Suprapubic skin (tissue), 4 donors: ENCODE data around the gene BMPER.

Source experiments
- EP300 ChIP-seq: sonication (generic); formaldehyde crosslinking; IDR thresholded peaks from one replicate; pipeline ENCODE4 v1.6.1; 2017; ENCODE audit warnings: antibody characterized with exemption
- POLR2A ChIP-seq, 2 donors: fragments of 450-650 bp; IDR thresholded peaks; one replicate each; pipeline ENCODE4 v1.6.1; 2017; ENCODE audit warnings: antibody characterized with exemption in 2 of 2, mild to moderate bottlenecking in 2 of 2, moderate library complexity in 2 of 2
- POLR2AphosphoS5 ChIP-seq, 3 donors: sonication (generic); formaldehyde crosslinking; IDR thresholded peaks; one replicate each; pipeline ENCODE4 v1.6.1; 2017; ENCODE audit warnings: antibody characterized with exemption in 3 of 3
- TF ChIP-seq, protein P1 (sequence below), 2 donors: fragments of 200-600 bp in 1 of 2; fragments of 450-650 bp in 1 of 2; sonication (generic) in 1 of 2; IDR thresholded peaks; one replicate each; pipeline ENCODE4 v1.5.1; 2016 to 2019; ENCODE audit warnings: antibody characterized with exemption in 2 of 2, mild to moderate bottlenecking in 1 of 2, moderate library complexity in 1 of 2

GRCh38 chr7:34086064-34086463, 180.7 kb downstream of the BMPER start:
- TF ChIP-seq, protein P1, sequence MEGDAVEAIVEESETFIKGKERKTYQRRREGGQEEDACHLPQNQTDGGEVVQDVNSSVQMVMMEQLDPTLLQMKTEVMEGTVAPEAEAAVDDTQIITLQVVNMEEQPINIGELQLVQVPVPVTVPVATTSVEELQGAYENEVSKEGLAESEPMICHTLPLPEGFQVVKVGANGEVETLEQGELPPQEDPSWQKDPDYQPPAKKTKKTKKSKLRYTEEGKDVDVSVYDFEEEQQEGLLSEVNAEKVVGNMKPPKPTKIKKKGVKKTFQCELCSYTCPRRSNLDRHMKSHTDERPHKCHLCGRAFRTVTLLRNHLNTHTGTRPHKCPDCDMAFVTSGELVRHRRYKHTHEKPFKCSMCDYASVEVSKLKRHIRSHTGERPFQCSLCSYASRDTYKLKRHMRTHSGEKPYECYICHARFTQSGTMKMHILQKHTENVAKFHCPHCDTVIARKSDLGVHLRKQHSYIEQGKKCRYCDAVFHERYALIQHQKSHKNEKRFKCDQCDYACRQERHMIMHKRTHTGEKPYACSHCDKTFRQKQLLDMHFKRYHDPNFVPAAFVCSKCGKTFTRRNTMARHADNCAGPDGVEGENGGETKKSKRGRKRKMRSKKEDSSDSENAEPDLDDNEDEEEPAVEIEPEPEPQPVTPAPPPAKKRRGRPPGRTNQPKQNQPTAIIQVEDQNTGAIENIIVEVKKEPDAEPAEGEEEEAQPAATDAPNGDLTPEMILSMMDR (IDR thresholded peaks at IDR 0.05), result no peak
- no peak for TF ChIP-seq POLR2A (IDR thresholded peaks at IDR 0.05)
- no peak for TF ChIP-seq POLR2AphosphoS5 (IDR thresholded peaks at IDR 0.05)
- TF ChIP-seq EP300, result no peak
